Suprapubic skin (tissue), 4 donors: ENCODE data around the gene TBC1D22A.

ENCODE experiments used
- CTCF ChIP-seq, 2 donors: fragments of 200-600 bp in 1 of 2; fragments of 450-650 bp in 1 of 2; sonication (generic) in 1 of 2; IDR thresholded peaks; one replicate each; pipeline ENCODE4 v1.5.1; 2016 to 2019; ENCODE audit warnings: antibody characterized with exemption in 2 of 2, mild to moderate bottlenecking in 1 of 2, moderate library complexity in 1 of 2
- EP300 ChIP-seq: sonication (generic); formaldehyde crosslinking; IDR thresholded peaks from one replicate; pipeline ENCODE4 v1.6.1; 2017; ENCODE audit warnings: antibody characterized with exemption
- POLR2A ChIP-seq, 2 donors: fragments of 450-650 bp; IDR thresholded peaks; one replicate each; pipeline ENCODE4 v1.6.1; 2017; ENCODE audit warnings: antibody characterized with exemption in 2 of 2, mild to moderate bottlenecking in 2 of 2, moderate library complexity in 2 of 2
- POLR2AphosphoS5 ChIP-seq, 3 donors: sonication (generic); formaldehyde crosslinking; IDR thresholded peaks; one replicate each; pipeline ENCODE4 v1.6.1; 2017; ENCODE audit warnings: antibody characterized with exemption in 3 of 3

GRCh38 chr22:46843821-46844255, 81.4 kb downstream of the TBC1D22A start:
- TF ChIP-seq CTCF (IDR thresholded peaks at IDR 0.05): no peak
- no peak for TF ChIP-seq POLR2A (IDR thresholded peaks at IDR 0.05)
- TF ChIP-seq POLR2AphosphoS5 (IDR thresholded peaks at IDR 0.05): no peak
- TF ChIP-seq EP300: no peak
